HEK293 (cell line): ENCODE results near the gene SLC2A14.

Experiments used
- CTCF ChIA-PET: fragments of 350-600 bp; formaldehyde crosslinking; extraction: SDS; loops from one replicate; lab custom pipeline; 2021; ENCODE audit warnings: antibody characterized with exemption; lab: Yijun Ruan, JAX
- POLR2A ChIA-PET: fragments of 300-600 bp; formaldehyde crosslinking; extraction: SDS; loops from one replicate; lab custom pipeline; 2020; ENCODE audit warnings: antibody characterized with exemption, inconsistent platforms; lab: Yijun Ruan, JAX
- H3K27ac ChIP-seq: fragments of 200-500 bp; sonication (Bioruptor generic); 2 replicates; pipeline ENCODE4 v1.5.1; 2014; ENCODE audit warnings: low read depth, low read length, control low read depth, inconsistent platforms; ENCODE audit errors: extremely low read depth
- H3K36me3 ChIP-seq, 2 experiments: fragments of 200-500 bp in 1 of 2; sonication (Bioruptor generic) in 1 of 2; 1 replicate in 1 of 2; 2 replicates in 1 of 2; pipeline ENCODE4 v1.5.1; 2014 to 2017; ENCODE audit warnings: inconsistent platforms in 2 of 2, low read length in 2 of 2; ENCODE audit not compliant: control insufficient read depth in 2 of 2, insufficient read depth in 1 of 2
- H3K4me1 ChIP-seq: fragments of 200-500 bp; sonication (Bioruptor generic); 2 replicates; pipeline ENCODE4 v1.5.1; 2014; ENCODE audit warnings: mild to moderate bottlenecking, low read length, inconsistent platforms; ENCODE audit not compliant: control insufficient read depth, insufficient read depth
- H3K4me3 ChIP-seq: 2 replicates; pipeline ENCODE4 v1.5.1; 2011; ENCODE audit warnings: low read depth, mild to moderate bottlenecking, control low read depth, low read length, moderate library complexity
- H3K9me3 ChIP-seq: fragments of 200-500 bp; sonication (Bioruptor generic); 2 replicates; pipeline ENCODE4 v1.5.1; 2014; ENCODE audit warnings: low read depth, low read length, inconsistent platforms; ENCODE audit not compliant: control insufficient read depth, insufficient read depth
- EGR2 ChIP-seq: fragments of 450-650 bp; formaldehyde crosslinking; IDR thresholded peaks from 2 replicates; pipeline ENCODE4 v1.5.1; 2016; ENCODE audit warnings: low read depth, missing biosample characterization, missing genetic modification characterization
- GLI2 ChIP-seq: fragments of 450-650 bp; formaldehyde crosslinking; IDR thresholded peaks from 2 replicates; pipeline ENCODE4; 2017; ENCODE audit warnings: missing biosample characterization, missing genetic modification characterization, low read depth, borderline replicate concordance
- MZF1 ChIP-seq: fragments of 450-650 bp; formaldehyde crosslinking; IDR thresholded peaks from 2 replicates; pipeline ENCODE4 v1.5.1; 2017; ENCODE audit warnings: missing biosample characterization, missing genetic modification characterization, borderline replicate concordance
- PRDM1 ChIP-seq: fragments of 450-650 bp; formaldehyde crosslinking; IDR thresholded peaks from 2 replicates; pipeline ENCODE4; 2016; ENCODE audit warnings: missing biosample characterization, missing genetic modification characterization
- SALL2 ChIP-seq: fragments of 450-650 bp; formaldehyde crosslinking; IDR thresholded peaks from 2 replicates; pipeline ENCODE4 v1.5.0; 2017; ENCODE audit warnings: missing biosample characterization, mild to moderate bottlenecking, missing genetic modification characterization, borderline replicate concordance
- SCRT2 ChIP-seq: fragments of 450-650 bp; formaldehyde crosslinking; IDR thresholded peaks from 2 replicates; pipeline ENCODE4 v1.5.1; 2016; ENCODE audit warnings: missing biosample characterization, missing genetic modification characterization
- YY1 ChIP-seq: fragments of 450-650 bp; formaldehyde crosslinking; IDR thresholded peaks from 2 replicates; pipeline ENCODE4 v1.5.1; 2018; ENCODE audit warnings: missing biosample characterization, missing genetic modification characterization
- YY2 ChIP-seq: fragments of 450-650 bp; formaldehyde crosslinking; IDR thresholded peaks from 2 replicates; pipeline ENCODE4 v1.5.1; 2016; ENCODE audit warnings: missing biosample characterization, missing genetic modification characterization
- ZFHX2 ChIP-seq: fragments of 450-650 bp; formaldehyde crosslinking; conservative IDR thresholded peaks from 2 replicates; pipeline ENCODE4 v1.5.1; 2016; ENCODE audit warnings: missing biosample characterization, missing genetic modification characterization
- ZFP3 ChIP-seq: fragments of 450-650 bp; formaldehyde crosslinking; IDR thresholded peaks from 2 replicates; pipeline ENCODE4 v1.5.1; 2016; ENCODE audit warnings: low read depth, missing biosample characterization, missing genetic modification characterization
- ZIC2 ChIP-seq: fragments of 450-650 bp; formaldehyde crosslinking; IDR thresholded peaks from 2 replicates; pipeline ENCODE4 v1.5.1; 2016; ENCODE audit warnings: missing biosample characterization, missing genetic modification characterization
- ZNF133 ChIP-seq: fragments of 450-650 bp; formaldehyde crosslinking; IDR thresholded peaks from 2 replicates; pipeline ENCODE4 v1.5.1; 2016; ENCODE audit warnings: missing biosample characterization, missing genetic modification characterization
- ZNF138 ChIP-seq: fragments of 450-650 bp; formaldehyde crosslinking; IDR thresholded peaks from 2 replicates; pipeline ENCODE4 v1.5.1; 2016; ENCODE audit warnings: missing biosample characterization, missing genetic modification characterization, borderline replicate concordance
- ZNF175 ChIP-seq: fragments of 450-650 bp; formaldehyde crosslinking; IDR thresholded peaks from 2 replicates; pipeline ENCODE4 v1.5.1; 2016; ENCODE audit warnings: missing biosample characterization, missing genetic modification characterization
- ZNF202 ChIP-seq: fragments of 450-650 bp; formaldehyde crosslinking; IDR thresholded peaks from 2 replicates; pipeline ENCODE4 v1.5.1; 2016; ENCODE audit warnings: missing biosample characterization, missing genetic modification characterization, borderline replicate concordance
- ZNF24 ChIP-seq: fragments of 450-650 bp; formaldehyde crosslinking; IDR thresholded peaks from 2 replicates; pipeline ENCODE4 v1.5.1; 2016; ENCODE audit warnings: missing biosample characterization, missing genetic modification characterization
- ZNF292 ChIP-seq: fragments of 450-650 bp; formaldehyde crosslinking; IDR thresholded peaks from 2 replicates; pipeline ENCODE4 v1.5.1; 2016; ENCODE audit warnings: low read depth, missing biosample characterization, missing genetic modification characterization, borderline replicate concordance
- ZNF391 ChIP-seq: fragments of 450-650 bp; formaldehyde crosslinking; IDR thresholded peaks from 2 replicates; pipeline ENCODE4 v1.5.1; 2016; ENCODE audit warnings: low read depth, missing biosample characterization, missing genetic modification characterization, borderline replicate concordance
- ZNF629 ChIP-seq: fragments of 450-650 bp; formaldehyde crosslinking; IDR thresholded peaks from 2 replicates; pipeline ENCODE4 v1.5.1; 2017; ENCODE audit warnings: missing biosample characterization, missing genetic modification characterization
- ZNF664 ChIP-seq: fragments of 450-650 bp; formaldehyde crosslinking; IDR thresholded peaks from 2 replicates; pipeline ENCODE4 v1.5.1; 2016; ENCODE audit warnings: missing biosample characterization, missing genetic modification characterization
- ZNF768 ChIP-seq: fragments of 450-650 bp; formaldehyde crosslinking; IDR thresholded peaks from 2 replicates; pipeline ENCODE4 v1.5.1; 2018; ENCODE audit warnings: missing biosample characterization, mild to moderate bottlenecking, missing genetic modification characterization
- ZNF830 ChIP-seq: fragments of 450-650 bp; IDR thresholded peaks from 2 replicates; pipeline ENCODE4 v1.5.0; 2018; ENCODE audit warnings: missing biosample characterization, missing genetic modification characterization, low read depth, mild to moderate bottlenecking, moderate library complexity
- TF ChIP-seq, protein P1 (sequence below): fragments of 450-650 bp; formaldehyde crosslinking; IDR thresholded peaks from 2 replicates; pipeline ENCODE4 v1.5.1; 2016; ENCODE audit warnings: missing biosample characterization, missing genetic modification characterization
- TF ChIP-seq, protein P2 (sequence below): fragments of 450-650 bp; formaldehyde crosslinking; IDR thresholded peaks from 2 replicates; pipeline ENCODE4 v1.5.1; 2016; ENCODE audit warnings: missing biosample characterization, missing genetic modification characterization
- TF ChIP-seq, protein P3 (sequence below): fragments of 450-650 bp; formaldehyde crosslinking; IDR thresholded peaks from 2 replicates; pipeline ENCODE4 v1.5.1; 2016; ENCODE audit warnings: missing biosample characterization, missing genetic modification characterization
- TF ChIP-seq, protein P4 (sequence below): fragments of 450-650 bp; formaldehyde crosslinking; IDR thresholded peaks from 2 replicates; pipeline ENCODE4 v1.5.1; 2016; ENCODE audit warnings: missing biosample characterization, missing genetic modification characterization, low read depth
- TF ChIP-seq, protein P5 (sequence below): fragments of 450-650 bp; formaldehyde crosslinking; IDR thresholded peaks from 2 replicates; pipeline ENCODE4 v1.5.1; 2016; ENCODE audit warnings: missing biosample characterization, missing genetic modification characterization

SLC2A14 gene

DNA sequence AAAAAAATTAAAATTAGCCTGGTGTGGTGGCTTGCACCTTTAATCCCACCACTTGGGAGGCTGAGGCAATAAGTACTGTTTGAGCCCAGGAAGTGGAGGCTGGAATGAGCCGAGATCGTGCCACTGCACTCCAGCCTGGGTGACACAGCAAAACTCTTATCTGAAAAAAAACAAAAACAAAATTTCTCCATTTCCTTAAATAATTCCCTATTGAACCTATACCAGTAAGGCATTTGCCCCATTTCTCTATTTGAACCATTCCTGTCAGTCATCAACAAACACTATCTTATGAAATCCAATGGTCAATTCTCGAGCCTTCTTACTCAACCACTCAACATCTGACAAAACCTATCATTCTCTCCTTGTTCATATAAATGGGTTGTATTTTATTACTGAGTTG, 14.7 kb downstream of the SLC2A14 start (continued):
- TF ChIP-seq ZNF292 (tag by site-specific recombination) (no peak), MZF1 (tag by site-specific recombination) (no peak), ZFHX2 (tag by site-specific recombination) (no peak)
- TF ChIP-seq, all 188 proteins: peak for 0

DNA sequence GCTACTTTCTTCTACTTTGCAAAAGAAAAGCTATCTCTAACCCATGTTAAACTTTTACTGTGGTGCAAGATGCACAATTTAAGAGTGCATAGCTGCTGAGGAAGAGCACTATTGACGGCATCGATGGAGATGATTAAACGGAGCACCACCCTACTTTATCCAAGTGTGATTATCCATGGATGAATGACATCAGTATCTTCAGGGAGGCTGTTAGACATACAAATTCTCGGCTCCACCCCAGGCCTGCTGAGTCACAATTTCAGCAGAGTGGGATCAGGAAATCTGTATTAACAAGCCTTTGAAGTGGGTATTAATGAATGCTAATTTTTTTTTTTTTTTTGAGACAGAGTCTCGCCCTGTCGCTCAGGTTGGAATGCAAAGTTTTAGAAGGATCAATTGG, 16.2 kb downstream of the SLC2A14 start:
- Histone ChIP-seq H3K4me1 (no peaks in the 10 kb centered on the region), H3K27ac (no peak overlapping the region), H3K4me3 (no peak overlapping the region), H3K36me3 (no peaks in the 10 kb centered on the region), H3K9me3 (no peaks in the 10 kb centered on the region)
- TF ChIP-seq, protein P1, sequence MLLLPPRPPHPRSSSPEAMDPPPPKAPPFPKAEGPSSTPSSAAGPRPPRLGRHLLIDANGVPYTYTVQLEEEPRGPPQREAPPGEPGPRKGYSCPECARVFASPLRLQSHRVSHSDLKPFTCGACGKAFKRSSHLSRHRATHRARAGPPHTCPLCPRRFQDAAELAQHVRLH (tag by site-specific recombination): no peak
- no peak for TF ChIP-seq ZNF391
- no peak for TF ChIP-seq ZNF202 (tag by site-specific recombination)
- TF ChIP-seq, protein P2, sequence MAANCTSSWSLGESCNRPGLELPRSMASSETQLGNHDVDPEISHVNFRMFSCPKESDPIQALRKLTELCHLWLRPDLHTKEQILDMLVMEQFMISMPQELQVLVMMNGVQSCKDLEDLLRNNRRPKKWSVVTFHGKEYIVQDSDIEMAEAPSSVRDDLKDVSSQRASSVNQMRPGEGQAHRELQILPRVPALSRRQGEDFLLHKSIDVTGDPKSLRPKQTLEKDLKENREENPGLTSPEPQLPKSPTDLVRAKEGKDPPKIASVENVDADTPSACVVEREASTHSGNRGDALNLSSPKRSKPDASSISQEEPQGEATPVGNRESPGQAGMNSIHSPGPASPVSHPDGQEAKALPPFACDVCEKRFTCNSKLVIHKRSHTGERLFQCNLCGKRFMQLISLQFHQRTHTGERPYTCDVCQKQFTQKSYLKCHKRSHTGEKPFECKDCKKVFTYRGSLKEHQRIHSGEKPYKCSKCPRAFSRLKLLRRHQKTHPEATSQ (tag by site-specific recombination): no peak
- no peak for TF ChIP-seq PRDM1 (tag by site-specific recombination)
- TF ChIP-seq, protein P3, sequence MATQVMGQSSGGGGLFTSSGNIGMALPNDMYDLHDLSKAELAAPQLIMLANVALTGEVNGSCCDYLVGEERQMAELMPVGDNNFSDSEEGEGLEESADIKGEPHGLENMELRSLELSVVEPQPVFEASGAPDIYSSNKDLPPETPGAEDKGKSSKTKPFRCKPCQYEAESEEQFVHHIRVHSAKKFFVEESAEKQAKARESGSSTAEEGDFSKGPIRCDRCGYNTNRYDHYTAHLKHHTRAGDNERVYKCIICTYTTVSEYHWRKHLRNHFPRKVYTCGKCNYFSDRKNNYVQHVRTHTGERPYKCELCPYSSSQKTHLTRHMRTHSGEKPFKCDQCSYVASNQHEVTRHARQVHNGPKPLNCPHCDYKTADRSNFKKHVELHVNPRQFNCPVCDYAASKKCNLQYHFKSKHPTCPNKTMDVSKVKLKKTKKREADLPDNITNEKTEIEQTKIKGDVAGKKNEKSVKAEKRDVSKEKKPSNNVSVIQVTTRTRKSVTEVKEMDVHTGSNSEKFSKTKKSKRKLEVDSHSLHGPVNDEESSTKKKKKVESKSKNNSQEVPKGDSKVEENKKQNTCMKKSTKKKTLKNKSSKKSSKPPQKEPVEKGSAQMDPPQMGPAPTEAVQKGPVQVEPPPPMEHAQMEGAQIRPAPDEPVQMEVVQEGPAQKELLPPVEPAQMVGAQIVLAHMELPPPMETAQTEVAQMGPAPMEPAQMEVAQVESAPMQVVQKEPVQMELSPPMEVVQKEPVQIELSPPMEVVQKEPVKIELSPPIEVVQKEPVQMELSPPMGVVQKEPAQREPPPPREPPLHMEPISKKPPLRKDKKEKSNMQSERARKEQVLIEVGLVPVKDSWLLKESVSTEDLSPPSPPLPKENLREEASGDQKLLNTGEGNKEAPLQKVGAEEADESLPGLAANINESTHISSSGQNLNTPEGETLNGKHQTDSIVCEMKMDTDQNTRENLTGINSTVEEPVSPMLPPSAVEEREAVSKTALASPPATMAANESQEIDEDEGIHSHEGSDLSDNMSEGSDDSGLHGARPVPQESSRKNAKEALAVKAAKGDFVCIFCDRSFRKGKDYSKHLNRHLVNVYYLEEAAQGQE (tag by site-specific recombination): no peak
- TF ChIP-seq ZNF664: no peak
- no peak for TF ChIP-seq ZNF768
- ChIA-PET CTCF (interaction anchor here (0.6 to 1.5 kb wide), 2 partner anchors 161 to 221 kb away, joined by 3 to 4 read pairs; no protein-coding TSS in a partner anchor), POLR2A (no interaction called here)

DNA sequence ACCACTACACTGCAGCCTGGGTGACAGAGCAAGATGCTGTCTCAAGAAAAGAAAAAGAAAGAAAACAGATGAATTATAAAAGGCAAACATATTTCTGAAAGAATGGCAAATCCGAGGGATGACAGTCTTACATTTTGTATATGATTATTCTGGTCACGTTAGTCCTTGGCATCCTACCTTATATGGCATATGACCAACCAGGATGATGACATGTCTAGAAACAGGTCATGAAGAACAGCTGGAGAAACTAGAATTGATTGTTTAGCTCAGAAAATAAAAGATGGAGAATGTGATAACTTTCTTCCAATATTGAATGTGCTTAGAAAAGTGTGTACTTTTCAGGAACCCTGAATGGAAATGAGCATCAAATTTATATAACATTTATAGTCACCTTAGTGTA, 19.2 kb downstream of the SLC2A14 start:
- ChIA-PET CTCF (interaction anchor here (0.7 to 2.0 kb wide), 3 partner anchors 15 to 79 kb away, joined by 4 to 7 read pairs (median 5); no protein-coding TSS in a partner anchor), POLR2A (no interaction called here)
- no peak overlapping the region for H3K27ac ChIP-seq
- no peaks in the 10 kb centered on the region for H3K36me3 ChIP-seq
- H3K4me1 ChIP-seq: no peaks in the 10 kb centered on the region
- no peaks in the 10 kb centered on the region for H3K9me3 ChIP-seq
- H3K4me3 ChIP-seq: no peak overlapping the region
- TF ChIP-seq ZIC2: no peak
- TF ChIP-seq EGR2: no peak
- TF ChIP-seq YY2 (tag by site-specific recombination): no peak
- TF ChIP-seq ZNF629 (tag by site-specific recombination): no peak
- TF ChIP-seq SCRT2 (tag by site-specific recombination): no peak
- TF ChIP-seq ZFP3 (tag by site-specific recombination): no peak
- TF ChIP-seq, protein P4, sequence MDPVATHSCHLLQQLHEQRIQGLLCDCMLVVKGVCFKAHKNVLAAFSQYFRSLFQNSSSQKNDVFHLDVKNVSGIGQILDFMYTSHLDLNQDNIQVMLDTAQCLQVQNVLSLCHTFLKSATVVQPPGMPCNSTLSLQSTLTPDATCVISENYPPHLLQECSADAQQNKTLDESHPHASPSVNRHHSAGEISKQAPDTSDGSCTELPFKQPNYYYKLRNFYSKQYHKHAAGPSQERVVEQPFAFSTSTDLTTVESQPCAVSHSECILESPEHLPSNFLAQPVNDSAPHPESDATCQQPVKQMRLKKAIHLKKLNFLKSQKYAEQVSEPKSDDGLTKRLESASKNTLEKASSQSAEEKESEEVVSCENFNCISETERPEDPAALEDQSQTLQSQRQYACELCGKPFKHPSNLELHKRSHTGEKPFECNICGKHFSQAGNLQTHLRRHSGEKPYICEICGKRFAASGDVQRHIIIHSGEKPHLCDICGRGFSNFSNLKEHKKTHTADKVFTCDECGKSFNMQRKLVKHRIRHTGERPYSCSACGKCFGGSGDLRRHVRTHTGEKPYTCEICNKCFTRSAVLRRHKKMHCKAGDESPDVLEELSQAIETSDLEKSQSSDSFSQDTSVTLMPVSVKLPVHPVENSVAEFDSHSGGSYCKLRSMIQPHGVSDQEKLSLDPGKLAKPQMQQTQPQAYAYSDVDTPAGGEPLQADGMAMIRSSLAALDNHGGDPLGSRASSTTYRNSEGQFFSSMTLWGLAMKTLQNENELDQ: no peak
- TF ChIP-seq ZNF133 (tag by site-specific recombination): no peak
- TF ChIP-seq SALL2 (tag by site-specific recombination): no peak
- TF ChIP-seq GLI2 (tag by site-specific recombination): no peak
- TF ChIP-seq ZNF24 (tag by site-specific recombination): no peak
- no peak for TF ChIP-seq ZNF175 (tag by site-specific recombination)
- no peak for TF ChIP-seq YY1 (tag by site-specific recombination)
- TF ChIP-seq ZNF830 (tag by site-specific recombination): no peak
- TF ChIP-seq, protein P5, sequence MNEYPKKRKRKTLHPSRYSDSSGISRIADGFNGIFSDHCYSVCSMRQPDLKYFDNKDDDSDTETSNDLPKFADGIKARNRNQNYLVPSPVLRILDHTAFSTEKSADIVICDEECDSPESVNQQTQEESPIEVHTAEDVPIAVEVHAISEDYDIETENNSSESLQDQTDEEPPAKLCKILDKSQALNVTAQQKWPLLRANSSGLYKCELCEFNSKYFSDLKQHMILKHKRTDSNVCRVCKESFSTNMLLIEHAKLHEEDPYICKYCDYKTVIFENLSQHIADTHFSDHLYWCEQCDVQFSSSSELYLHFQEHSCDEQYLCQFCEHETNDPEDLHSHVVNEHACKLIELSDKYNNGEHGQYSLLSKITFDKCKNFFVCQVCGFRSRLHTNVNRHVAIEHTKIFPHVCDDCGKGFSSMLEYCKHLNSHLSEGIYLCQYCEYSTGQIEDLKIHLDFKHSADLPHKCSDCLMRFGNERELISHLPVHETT (tag by site-specific recombination): no peak
- no peak for TF ChIP-seq ZNF138 (tag by site-specific recombination)
